HepG2 (cell line): Measurements from ENCODE around the gene TMEM184C. TPM values are rescaled to one million over a fixed set of nuclear protein-coding genes. Genes with fewer than 3 reads are reported as not detected.

Experiments
- AGO2 ChIP-seq: fragments of 200-400 bp; formaldehyde crosslinking; optimal IDR thresholded peaks from 2 replicates; pipeline ENCODE3; 2017; ENCODE audit warnings: mild to moderate bottlenecking, low read depth, low read length, moderate library complexity
- KDM2A ChIP-seq: sonication (generic); formaldehyde crosslinking; IDR thresholded peaks from 2 replicates; pipeline ENCODE4 v1.4.0; 2020; ENCODE audit warnings: low read depth, missing genetic modification reagents, borderline replicate concordance
- KLF9 ChIP-seq: IDR thresholded peaks from 2 replicates; pipeline ENCODE4 v1.6.1; 2016; ENCODE audit warnings: low read depth
- SP2 ChIP-seq: sonication (generic); formaldehyde crosslinking; IDR thresholded peaks from 2 replicates; pipeline ENCODE4 v1.5.1; 2020; ENCODE audit warnings: mild to moderate bottlenecking, missing genetic modification reagents
- TOPORS ChIP-seq: sonication (generic); formaldehyde crosslinking; IDR thresholded peaks from 2 replicates; pipeline ENCODE4 v1.8.0; 2023; ENCODE audit warnings: mild to moderate bottlenecking, missing genetic modification reagents
- ZFP37 ChIP-seq: sonication (generic); formaldehyde crosslinking; IDR thresholded peaks from 2 replicates; pipeline ENCODE4 v1.4.0; 2020; ENCODE audit warnings: missing genetic modification reagents, borderline replicate concordance
- ZFP62 ChIP-seq: sonication (generic); formaldehyde crosslinking; IDR thresholded peaks from 2 replicates; pipeline ENCODE4 v1.4.0; 2020; ENCODE audit warnings: missing genetic modification reagents
- ZMAT5 ChIP-seq: sonication (generic); formaldehyde crosslinking; IDR thresholded peaks from 2 replicates; pipeline ENCODE4 v1.5.0; 2020; ENCODE audit warnings: mild to moderate bottlenecking, low read depth, missing genetic modification reagents, borderline replicate concordance
- ZNF142 ChIP-seq: sonication (generic); formaldehyde crosslinking; IDR thresholded peaks from 2 replicates; pipeline ENCODE4 v1.4.0; 2020; ENCODE audit warnings: missing genetic modification reagents
- ZNF264 ChIP-seq: sonication (generic); formaldehyde crosslinking; IDR thresholded peaks from 2 replicates; pipeline ENCODE4 v1.4.0; 2020; ENCODE audit warnings: missing genetic modification reagents
- ZNF282 ChIP-seq: fragments of 450-650 bp; IDR thresholded peaks from 2 replicates; pipeline ENCODE4 v1.6.1; 2018; ENCODE audit not compliant: partially characterized antibody
- ZNF580 ChIP-seq: IDR thresholded peaks from 2 replicates; pipeline ENCODE4 v1.6.1; 2016; ENCODE audit warnings: low read depth, borderline replicate concordance
- ZNF672 ChIP-seq: sonication (generic); formaldehyde crosslinking; IDR thresholded peaks from 2 replicates; pipeline ENCODE4 v1.8.1; 2022; ENCODE audit warnings: missing genetic modification reagents
- ZNF747 ChIP-seq: sonication (generic); formaldehyde crosslinking; IDR thresholded peaks from 2 replicates; pipeline ENCODE4 v1.8.1; 2023; ENCODE audit warnings: missing genetic modification reagents, mild to moderate bottlenecking, borderline replicate concordance
- polyA plus RNA-seq, 8 experiments: library from polyadenylated mRNA; depleted of rRNA in 3 of 8; stranded (reverse) in 7 of 8; unstranded in 1 of 8; fragments of >200 nt; fragmentation: Illumina TruSeq in 4 of 8; extraction: Trizol in 4 of 8; gene quantifications; 2 replicates each; pipeline versions ENCODE4 v1.2.1 to v1.2.3, GENCODE V29; 2011 to 2016; ENCODE audit warnings: low read depth in 4 of 8, missing spikeins in 1 of 8, mixed read lengths in 1 of 8; ENCODE audit not compliant: insufficient read depth in 1 of 8
- total RNA-seq, 5 experiments: library from RNA; depleted of rRNA; stranded (reverse); fragments of >200 nt; fragmentation: Illumina TruSeq; extraction: Trizol; gene quantifications; 2 replicates each; pipeline ENCODE4 v1.2.3, GENCODE V29; 2016; ENCODE audit warnings: low read depth in 1 of 5
- TF ChIP-seq, protein P1 (sequence below), 2 experiments: sonication (generic) in 1 of 2; formaldehyde crosslinking in 1 of 2; IDR thresholded peaks; 2 replicates each; pipeline versions ENCODE4 v1.4.0 to v1.6.1; 2018 to 2020; ENCODE audit warnings: missing genetic modification reagents in 2 of 2, borderline replicate concordance in 1 of 2, low read depth in 1 of 2, mild to moderate bottlenecking in 1 of 2, missing biosample characterization in 1 of 2
- TF ChIP-seq, protein P2 (sequence below): sonication (generic); formaldehyde crosslinking; IDR thresholded peaks from 2 replicates; pipeline ENCODE4 v1.4.0; 2020; ENCODE audit warnings: missing genetic modification reagents, mild to moderate bottlenecking, borderline replicate concordance

TMEM184C gene
- total and polyA plus RNA-seq, 2 of the 13 experiments (the other 11 are each of a cell fraction or from before 2014, with no cell fraction given) = 13.9 to 26.1 TPM

DNA sequence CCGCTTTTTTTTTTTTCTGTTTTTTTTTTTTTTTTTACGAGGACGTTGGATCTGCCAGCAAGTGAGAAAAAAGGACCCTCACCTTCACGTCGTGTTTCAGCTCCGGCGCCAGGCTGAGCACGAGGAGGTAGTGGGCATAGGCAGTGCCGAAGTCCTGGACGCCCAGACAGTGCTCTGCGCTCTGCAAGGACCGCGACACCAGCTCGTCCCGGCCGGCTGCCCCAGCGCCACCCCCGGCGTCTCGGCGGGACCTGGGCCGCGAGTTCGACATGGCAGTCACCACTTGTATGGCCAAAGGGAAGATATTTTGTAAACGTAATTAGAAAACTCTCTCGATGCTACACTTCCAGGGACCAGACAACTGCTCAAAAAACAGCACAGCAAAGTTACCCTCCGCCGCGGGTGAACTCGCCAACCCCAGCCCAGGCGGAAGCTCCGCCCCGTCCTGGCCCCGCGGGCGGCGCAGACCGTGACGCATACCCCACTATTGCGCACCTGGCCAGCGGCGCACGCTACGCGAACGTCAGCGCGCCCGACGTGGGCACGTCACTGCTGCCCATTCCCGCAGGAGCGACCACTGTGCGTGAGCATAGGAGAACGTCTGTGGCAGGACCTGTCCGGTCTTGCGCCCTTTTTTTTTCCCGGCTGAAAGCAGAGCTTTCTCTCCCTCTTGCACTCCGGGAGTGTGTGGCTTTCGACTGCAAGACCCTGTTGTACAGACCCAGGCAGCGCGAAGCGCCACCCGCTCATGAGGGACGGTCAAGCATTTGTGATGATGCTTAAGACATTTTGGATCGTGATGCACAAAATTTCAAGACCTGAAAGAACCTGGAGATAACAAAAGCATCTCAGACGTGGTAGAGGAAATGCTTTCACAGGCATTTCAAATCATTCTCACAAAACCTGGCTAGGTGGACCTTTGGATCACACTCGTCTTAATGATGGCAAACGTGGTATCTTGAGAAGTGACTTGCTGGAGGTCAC lies 66.8 kb downstream of the TMEM184C start, which contains the start of gene PRMT9 (continued):
- TF ChIP-seq ZNF142 (CRISPR knock-in tag) = peak; percentile 79
- TF ChIP-seq, protein P1, sequence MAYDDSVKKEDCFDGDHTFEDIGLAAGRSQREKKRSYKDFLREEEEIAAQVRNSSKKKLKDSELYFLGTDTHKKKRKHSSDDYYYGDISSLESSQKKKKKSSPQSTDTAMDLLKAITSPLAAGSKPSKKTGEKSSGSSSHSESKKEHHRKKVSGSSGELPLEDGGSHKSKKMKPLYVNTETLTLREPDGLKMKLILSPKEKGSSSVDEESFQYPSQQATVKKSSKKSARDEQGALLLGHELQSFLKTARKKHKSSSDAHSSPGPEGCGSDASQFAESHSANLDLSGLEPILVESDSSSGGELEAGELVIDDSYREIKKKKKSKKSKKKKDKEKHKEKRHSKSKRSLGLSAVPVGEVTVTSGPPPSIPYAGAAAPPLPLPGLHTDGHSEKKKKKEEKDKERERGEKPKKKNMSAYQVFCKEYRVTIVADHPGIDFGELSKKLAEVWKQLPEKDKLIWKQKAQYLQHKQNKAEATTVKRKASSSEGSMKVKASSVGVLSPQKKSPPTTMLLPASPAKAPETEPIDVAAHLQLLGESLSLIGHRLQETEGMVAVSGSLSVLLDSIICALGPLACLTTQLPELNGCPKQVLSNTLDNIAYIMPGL (CRISPR knock-in tag; IDR thresholded peaks at IDR 0.05; ENCODE audit: borderline replicate concordance in 1 of 2, low read depth in 1 of 2) = peak; percentile 91 to 95
- TF ChIP-seq ZMAT5 (CRISPR knock-in tag) = no peak
- TF ChIP-seq ZFP37 (CRISPR knock-in tag) = peak; percentile 69; the same call in 1 of the 2 replicates
- peak; percentile 44; the same call in 1 of the 2 replicates for TF ChIP-seq TOPORS (CRISPR knock-in tag)
- TF ChIP-seq KLF9 = no peak
- TF ChIP-seq, protein P2, sequence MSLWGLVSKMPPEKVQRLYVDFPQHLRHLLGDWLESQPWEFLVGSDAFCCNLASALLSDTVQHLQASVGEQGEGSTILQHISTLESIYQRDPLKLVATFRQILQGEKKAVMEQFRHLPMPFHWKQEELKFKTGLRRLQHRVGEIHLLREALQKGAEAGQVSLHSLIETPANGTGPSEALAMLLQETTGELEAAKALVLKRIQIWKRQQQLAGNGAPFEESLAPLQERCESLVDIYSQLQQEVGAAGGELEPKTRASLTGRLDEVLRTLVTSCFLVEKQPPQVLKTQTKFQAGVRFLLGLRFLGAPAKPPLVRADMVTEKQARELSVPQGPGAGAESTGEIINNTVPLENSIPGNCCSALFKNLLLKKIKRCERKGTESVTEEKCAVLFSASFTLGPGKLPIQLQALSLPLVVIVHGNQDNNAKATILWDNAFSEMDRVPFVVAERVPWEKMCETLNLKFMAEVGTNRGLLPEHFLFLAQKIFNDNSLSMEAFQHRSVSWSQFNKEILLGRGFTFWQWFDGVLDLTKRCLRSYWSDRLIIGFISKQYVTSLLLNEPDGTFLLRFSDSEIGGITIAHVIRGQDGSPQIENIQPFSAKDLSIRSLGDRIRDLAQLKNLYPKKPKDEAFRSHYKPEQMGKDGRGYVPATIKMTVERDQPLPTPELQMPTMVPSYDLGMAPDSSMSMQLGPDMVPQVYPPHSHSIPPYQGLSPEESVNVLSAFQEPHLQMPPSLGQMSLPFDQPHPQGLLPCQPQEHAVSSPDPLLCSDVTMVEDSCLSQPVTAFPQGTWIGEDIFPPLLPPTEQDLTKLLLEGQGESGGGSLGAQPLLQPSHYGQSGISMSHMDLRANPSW (CRISPR knock-in tag) = no peak
- 0 out of 2 replicates have a peak, but pooled peaks have one; percentile 70 for TF ChIP-seq ZNF264
- peak; percentile 60; the same call in 1 of the 2 replicates for TF ChIP-seq ZNF580
- TF ChIP-seq KDM2A (CRISPR knock-in tag) = peak; percentile 78
- TF ChIP-seq ZNF747 (CRISPR knock-in tag) = no peak
- TF ChIP-seq AGO2 = peak; percentile 55
- TF ChIP-seq ZNF282 = no peak
- no peak for TF ChIP-seq ZNF672 (CRISPR knock-in tag)
- no peak for TF ChIP-seq ZFP62 (CRISPR knock-in tag)
- 0 out of 2 replicates have a peak, but pooled peaks have one; percentile 18 for TF ChIP-seq SP2 (CRISPR knock-in tag)
